Trophoblast cell (in vitro differentiated cells and primary cell): Measurements from ENCODE around the gene APLN.

Experiments
- DNase-seq, 2 donors: peaks; one replicate each; pipeline ENCODE4 v3.0.0-alpha.2; 2016
- H2AFZ ChIP-seq: 2 replicates; pipeline ENCODE4 v1.6.1; 2013; ENCODE audit warnings: low read length, moderate library complexity, mild to moderate bottlenecking; ENCODE audit not compliant: insufficient read depth, poor library complexity
- H2AK5ac ChIP-seq: 2 replicates; pipeline ENCODE4 v1.6.1; 2013; ENCODE audit warnings: mild to moderate bottlenecking, low read length
- H2BK120ac ChIP-seq: 2 replicates; pipeline ENCODE4 v1.6.1; 2013; ENCODE audit warnings: low read length, mild to moderate bottlenecking, moderate library complexity; ENCODE audit not compliant: insufficient read depth, poor library complexity
- H2BK12ac ChIP-seq: 2 replicates; pipeline ENCODE4 v1.6.1; 2013; ENCODE audit warnings: mild to moderate bottlenecking, low read length, moderate library complexity
- H2BK5ac ChIP-seq: 2 replicates; pipeline ENCODE4 v1.6.1; 2013; ENCODE audit warnings: low read length, low read depth, moderate library complexity, mild to moderate bottlenecking; ENCODE audit not compliant: poor library complexity
- H3K14ac ChIP-seq: 2 replicates; pipeline ENCODE4 v1.6.1; 2013; ENCODE audit warnings: mild to moderate bottlenecking, low read length
- H3K18ac ChIP-seq: 2 replicates; pipeline ENCODE4 v1.6.1; 2013; ENCODE audit warnings: mild to moderate bottlenecking, low read length
- H3K23ac ChIP-seq: 2 replicates; pipeline ENCODE4 v1.6.1; 2013; ENCODE audit warnings: low read length
- H3K27ac ChIP-seq: 2 replicates; pipeline ENCODE4 v1.5.1; 2013; ENCODE audit warnings: low read depth, mild to moderate bottlenecking, inconsistent platforms, low read length, moderate library complexity
- H3K27me3 ChIP-seq: 2 replicates; pipeline ENCODE4 v1.6.1; 2013; ENCODE audit warnings: inconsistent platforms, mild to moderate bottlenecking, low read length, moderate library complexity; ENCODE audit not compliant: insufficient read depth
- H3K36me3 ChIP-seq, 2 experiments: 1 replicate in 1 of 2; 2 replicates in 1 of 2; pipeline ENCODE4 v1.6.1; 2013; ENCODE audit warnings: low read length in 2 of 2, mild to moderate bottlenecking in 2 of 2, moderate library complexity in 1 of 2; ENCODE audit not compliant: insufficient read depth in 2 of 2, control insufficient read depth in 1 of 2
- H3K4ac ChIP-seq: 2 replicates; pipeline ENCODE4 v1.6.1; 2013; ENCODE audit warnings: low read depth, mild to moderate bottlenecking, low read length, moderate library complexity
- H3K4me1 ChIP-seq, 2 experiments: 1 replicate in 1 of 2; 2 replicates in 1 of 2; pipeline ENCODE4 v1.6.1; 2013; ENCODE audit warnings: low read length in 2 of 2, mild to moderate bottlenecking in 2 of 2, moderate library complexity in 1 of 2; ENCODE audit not compliant: insufficient read depth in 2 of 2, control insufficient read depth in 1 of 2
- H3K4me2 ChIP-seq: 2 replicates; pipeline ENCODE4 v1.6.1; 2013; ENCODE audit warnings: inconsistent platforms, mild to moderate bottlenecking, low read length, moderate library complexity
- H3K4me3 ChIP-seq: 2 replicates; pipeline ENCODE4 v1.5.1; 2013; ENCODE audit warnings: mild to moderate bottlenecking, low read depth, low read length, inconsistent platforms
- H3K79me1 ChIP-seq: one replicate; pipeline ENCODE4 v1.6.1; 2013; ENCODE audit warnings: low read length
- H3K79me2 ChIP-seq: 2 replicates; pipeline ENCODE4 v1.6.1; 2013; ENCODE audit warnings: low read length, mild to moderate bottlenecking; ENCODE audit not compliant: control insufficient read depth, insufficient read depth, poor library complexity
- H3K9ac ChIP-seq: 2 replicates; pipeline ENCODE4 v1.6.1; 2013; ENCODE audit warnings: mild to moderate bottlenecking, low read length
- H3K9me3 ChIP-seq: 2 replicates; pipeline ENCODE4 v1.6.1; 2013; ENCODE audit warnings: low read depth, mild to moderate bottlenecking, control low read depth, inconsistent platforms, low read length; ENCODE audit not compliant: insufficient read depth
- H4K12ac ChIP-seq: 2 replicates; pipeline ENCODE4 v1.6.1; 2013; ENCODE audit warnings: low read depth, mild to moderate bottlenecking, low read length, moderate library complexity
- H4K8ac ChIP-seq: 2 replicates; pipeline ENCODE4 v1.6.1; 2013; ENCODE audit warnings: low read depth, mild to moderate bottlenecking, low read length, moderate library complexity
- H4K91ac ChIP-seq: one replicate; pipeline ENCODE4 v1.6.1; 2013; ENCODE audit warnings: low read depth, mild to moderate bottlenecking, low read length, moderate library complexity
- WGBS: extraction: QIAGEN DNeasy Blood & Tissue Kit; methylation state at CpG from one replicate; pipeline ENCODE4 v1.1.7; 2013; ENCODE audit warnings: missing lambda C conversion rate; ENCODE audit not compliant: insufficient read length, insufficient coverage; ENCODE audit errors: extremely low coverage; 5-methylcytosine and 5-hydroxymethylcytosine counted together

APLN gene

GRCh38 chrX:129698150-129698549 lies 43.4 kb upstream of the APLN start:
- Histone ChIP-seq H2BK120ac (no peak overlapping the region), H2BK12ac (no peak overlapping the region), H3K4me1 (no peaks in the 10 kb centered on the region), H2AK5ac (no peak overlapping the region), H3K27me3 (no peaks in the 10 kb centered on the region), H3K18ac (no peak overlapping the region), H3K4ac (no peak overlapping the region), H3K14ac (no peak overlapping the region), H2BK5ac (no peak overlapping the region), H4K12ac (no peak overlapping the region), H3K9me3 (no peaks in the 10 kb centered on the region), H3K36me3 (no peaks in the 10 kb centered on the region), H2AFZ (no peak overlapping the region), H3K79me2 (no peaks in the 10 kb centered on the region), H4K91ac (no peak overlapping the region), H3K27ac (no peak overlapping the region), H3K9ac (no peak overlapping the region), H4K8ac (no peak overlapping the region), H3K23ac (no peak overlapping the region), H3K79me1 (no peaks in the 10 kb centered on the region), H3K4me3 (no peak overlapping the region), H3K4me2 (no peak overlapping the region)
- DNase-seq: no peak

- H3K4me2 ChIP-seq: no peak overlapping the region
- H3K79me2 ChIP-seq: no peaks in the 10 kb centered on the region
Measured at GRCh38 chrX:129697204-129697829, 42.6 kb upstream of the APLN start.

GRCh38 chrX:129696463-129697155 lies 41.9 kb upstream of the APLN start:
- H3K4ac ChIP-seq: no peak overlapping the region
- no peak overlapping the region for H3K4me3 ChIP-seq
- no peaks in the 10 kb centered on the region for H3K27me3 ChIP-seq
- H4K8ac ChIP-seq: no peak overlapping the region
- no peaks in the 10 kb centered on the region for H3K4me1 ChIP-seq
- no peak for DNase-seq
- no peak overlapping the region for H2BK5ac ChIP-seq
- no peak overlapping the region for H3K23ac ChIP-seq
- H2BK120ac ChIP-seq: no peak overlapping the region
- H2BK12ac ChIP-seq: no peak overlapping the region
- no CpG with 5 or more reads among the region's 8 CpGs for WGBS
- H3K79me2 ChIP-seq: no peaks in the 10 kb centered on the region
- H3K18ac ChIP-seq: no peak overlapping the region
- no peaks in the 10 kb centered on the region for H3K79me1 ChIP-seq
- no peaks in the 10 kb centered on the region for H3K9me3 ChIP-seq
- no peak overlapping the region for H2AFZ ChIP-seq
- no peak overlapping the region for H4K12ac ChIP-seq
- H3K36me3 ChIP-seq: no peaks in the 10 kb centered on the region
- H3K27ac ChIP-seq: no peak overlapping the region
- no peak overlapping the region for H3K9ac ChIP-seq
- no peak overlapping the region for H3K4me2 ChIP-seq
- H2AK5ac ChIP-seq: no peak overlapping the region
- no peak overlapping the region for H4K91ac ChIP-seq
- no peak overlapping the region for H3K14ac ChIP-seq

More at GRCh38 chrX:129697204-129697829, 42.6 kb upstream of the APLN start:
- Histone ChIP-seq H4K12ac (no peak overlapping the region), H3K36me3 (no peaks in the 10 kb centered on the region), H3K4me3 (no peak overlapping the region), H2AFZ (no peak overlapping the region), H3K4ac (no peak overlapping the region), H2BK120ac (no peak overlapping the region), H3K27me3 (no peaks in the 10 kb centered on the region), H3K4me1 (no peaks in the 10 kb centered on the region), H4K91ac (no peak overlapping the region), H2BK12ac (no peak overlapping the region), H2AK5ac (no peak overlapping the region), H2BK5ac (no peak overlapping the region), H3K9ac (no peak overlapping the region), H3K18ac (no peak overlapping the region), H3K79me1 (no peaks in the 10 kb centered on the region), H3K9me3 (no peaks in the 10 kb centered on the region), H3K14ac (no peak overlapping the region), H4K8ac (no peak overlapping the region), H3K23ac (no peak overlapping the region), H3K27ac (no peak overlapping the region)
- no CpG with 5 or more reads among the region's 9 CpGs for WGBS
- DNase-seq: no peak

- H3K79me1 ChIP-seq: no peaks in the 10 kb centered on the region
- H3K14ac ChIP-seq: no peak overlapping the region
- H2AK5ac ChIP-seq: no peak overlapping the region
- H3K27ac ChIP-seq: no peak overlapping the region
- H3K18ac ChIP-seq: no peak overlapping the region
- H4K12ac ChIP-seq: no peak overlapping the region
- WGBS: no CpG with 5 or more reads among the region's 8 CpGs
- H3K23ac ChIP-seq: no peak overlapping the region
- DNase-seq: no peak
- H4K91ac ChIP-seq: no peak overlapping the region
- no peak overlapping the region for H3K4ac ChIP-seq
- no peak overlapping the region for H2BK120ac ChIP-seq
- no peaks in the 10 kb centered on the region for H3K36me3 ChIP-seq
- H3K9me3 ChIP-seq: no peaks in the 10 kb centered on the region
- no peak overlapping the region for H4K8ac ChIP-seq
- no peak overlapping the region for H2BK5ac ChIP-seq
- H3K4me1 ChIP-seq: no peaks in the 10 kb centered on the region
- H3K4me3 ChIP-seq: no peak overlapping the region
- H3K9ac ChIP-seq: no peak overlapping the region
- no peak overlapping the region for H2AFZ ChIP-seq
- no peaks in the 10 kb centered on the region for H3K79me2 ChIP-seq
- H2BK12ac ChIP-seq: no peak overlapping the region
- H3K4me2 ChIP-seq: no peak overlapping the region
- no peaks in the 10 kb centered on the region for H3K27me3 ChIP-seq
Measured at GRCh38 chrX:129695937-129696336, 41.2 kb upstream of the APLN start.
